Activated CD4-positive, CD25-positive, alpha-beta regulatory T cell treated with anti-CD3 and anti-CD28 coated beads, Interleukin-2, amount 50 U/mL, for 16 hours (primary cell): ENCODE data around the gene CIDEC.

Experiments used
- DNase-seq: peaks from one replicate; pipeline ENCODE4 v3.0.0-alpha.2; 2020; ENCODE audit warnings: low read depth, low spot score

The CIDEC gene

GRCh38 chr3:9846931-9847488, 33.0 kb downstream of the CIDEC start:
- DNase-seq = no peak

GRCh38 chr3:9846231-9846630, 33.8 kb downstream of the CIDEC start:
- DNase-seq = no peak

- DNase-seq = peak; percentile 92
These were observed 36.2 kb downstream of the CIDEC start, which contains the start of gene RPUSD3 for GRCh38 chr3:9843715-9844438. TSS of gene RPUSD3 (minus strand) at chr3:9844008. CDS start at chr3:9843990, 18 bp downstream.

- DNase-seq = no peak
These were observed 39.0 kb downstream of the CIDEC start for GRCh38 chr3:9841015-9841414.

- DNase-seq = no peak
These were observed 41.2 kb downstream of the CIDEC start for GRCh38 chr3:9838856-9839255.

GRCh38 chr3:9837701-9838582, 42.1 kb downstream of the CIDEC start:
- DNase-seq = no peak

GRCh38 chr3:9834520-9835380, 45.3 kb downstream of the CIDEC start:
- DNase-seq = no peak

- no peak for DNase-seq
These were observed 47.0 kb downstream of the CIDEC start for GRCh38 chr3:9833078-9833477.

GRCh38 chr3:9831253-9831652, 48.8 kb downstream of the CIDEC start:
- DNase-seq = no peak

- DNase-seq = no peak
These were observed 51.0 kb downstream of the CIDEC start for GRCh38 chr3:9828801-9829755.

GRCh38 chr3:9826815-9827573, 53.1 kb downstream of the CIDEC start:
- no peak for DNase-seq

GRCh38 chr3:9825451-9826040, 54.5 kb downstream of the CIDEC start:
- no peak for DNase-seq

- DNase-seq = no peak
These were observed 59.1 kb downstream of the CIDEC start for GRCh38 chr3:9820946-9821345.

- DNase-seq = no peak
These were observed 59.5 kb downstream of the CIDEC start for GRCh38 chr3:9820543-9820942.

- DNase-seq = no peak
These were observed 61.3 kb downstream of the CIDEC start for GRCh38 chr3:9818666-9819335.

- no peak for DNase-seq
These were observed 62.6 kb downstream of the CIDEC start for GRCh38 chr3:9817436-9817835.
